ENCODE results near the gene ZNF484. TPM values are rescaled to one million over a fixed set of nuclear protein-coding genes. Genes with fewer than 3 reads are reported as not detected.
"Not testable (repeated sequence)": the region's sequence is repeated elsewhere in the genome, so short reads cannot be mapped to it uniquely, and the experiment has no call there.

The ZNF484 gene
- total and polyA plus RNA-seq, 2 donors (not counting 3 experiments of a cell fraction or from before 2014, with no cell fraction given), result 0.88 to 7.2 TPM

DNA sequence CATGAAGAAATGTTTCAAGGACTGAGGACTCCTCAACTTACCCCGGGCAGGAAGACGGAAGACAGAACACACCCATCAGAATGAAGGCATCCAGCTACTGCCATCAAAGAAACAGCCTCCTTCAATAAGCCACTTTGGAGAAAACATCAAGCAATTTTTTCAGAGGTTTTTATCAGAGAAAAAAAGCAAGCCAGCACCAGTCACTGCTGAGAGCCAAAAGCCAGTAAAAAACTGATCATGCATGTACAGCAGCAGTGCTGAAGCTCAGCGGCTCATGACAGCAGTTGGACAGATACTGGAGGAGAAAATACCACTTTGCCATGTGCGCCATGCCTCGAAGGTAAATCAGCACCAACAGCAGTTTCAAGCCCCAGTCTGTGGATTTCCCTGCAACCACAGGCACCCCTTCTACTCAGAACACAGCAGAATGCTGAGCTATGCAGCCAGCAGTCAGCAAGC lies 10.1 kb upstream of the ZNF484 start:
- H3K4me1 ChIP-seq (ENCODE audit: control insufficient read depth, extremely low read depth, insufficient read depth, low read length), result no peaks in the 10 kb centered on the region
- ChIA-PET CTCF (no interaction called here), POLR2A (no interaction called here)
- no peak overlapping the region for H3K27ac ChIP-seq (ENCODE audit: insufficient read depth, low read depth, low read length)
- no peaks in the 10 kb centered on the region for H3K79me2 ChIP-seq (ENCODE audit: control insufficient read depth, insufficient read depth, low read length)
- no peaks in the 10 kb centered on the region for H3K9me3 ChIP-seq (replicated peaks; ENCODE audit: control insufficient read depth, insufficient read depth, low read length)
- H3K9me1 ChIP-seq (replicated peaks; ENCODE audit: control insufficient read depth, extremely low read depth, insufficient read depth, low read length), result no peaks in the 10 kb centered on the region
- H3K4me2 ChIP-seq (ENCODE audit: insufficient read depth, low read length), result no peak overlapping the region
- H3K27me3 ChIP-seq (ENCODE audit: control insufficient read depth in 2 of 2, insufficient read depth in 2 of 2, low read length in 2 of 2), result peaks cover 0 to 2% of the 10 kb centered on the region in 2 experiments
- H3K4me3 ChIP-seq (replicated peaks in 1 of 3; ENCODE audit: insufficient read depth in 1 of 3, low read depth in 1 of 3, low read length in 3 of 3), result no peak overlapping the region
- no peak for DNase-seq (ENCODE audit: low read depth, low spot score)
- intact Hi-C loops (cut with micrococcal nuclease), result no loop called here
- no peak overlapping the region for H2AFZ ChIP-seq (ENCODE audit: low read depth, low read length)
- no peak overlapping the region for H3K9ac ChIP-seq (replicated peaks; ENCODE audit: extremely low read depth, insufficient read depth, low read length)
- no peak for TF ChIP-seq MYC (IDR thresholded peaks at IDR 0.05; ENCODE audit: low read depth, low read length)
- BruUV-seq (replicated peaks), result no TSS peak
- H4K20me1 ChIP-seq (replicated peaks; ENCODE audit: control insufficient read depth, extremely low read depth, insufficient read depth, low read length), result no peaks in the 10 kb centered on the region
- no peak for FAIRE-seq
- dilution Hi-C loops (cut with MboI; ENCODE audit: extremely low pct_ligation_motif_present, low sequenced_read_pairs), result no loop called here
- H3K36me3 ChIP-seq (ENCODE audit: control insufficient read depth in 2 of 2, extremely low read depth in 1 of 2, insufficient read depth in 2 of 2, low read length in 2 of 2), result no peaks in the 10 kb centered on the region

DNA sequence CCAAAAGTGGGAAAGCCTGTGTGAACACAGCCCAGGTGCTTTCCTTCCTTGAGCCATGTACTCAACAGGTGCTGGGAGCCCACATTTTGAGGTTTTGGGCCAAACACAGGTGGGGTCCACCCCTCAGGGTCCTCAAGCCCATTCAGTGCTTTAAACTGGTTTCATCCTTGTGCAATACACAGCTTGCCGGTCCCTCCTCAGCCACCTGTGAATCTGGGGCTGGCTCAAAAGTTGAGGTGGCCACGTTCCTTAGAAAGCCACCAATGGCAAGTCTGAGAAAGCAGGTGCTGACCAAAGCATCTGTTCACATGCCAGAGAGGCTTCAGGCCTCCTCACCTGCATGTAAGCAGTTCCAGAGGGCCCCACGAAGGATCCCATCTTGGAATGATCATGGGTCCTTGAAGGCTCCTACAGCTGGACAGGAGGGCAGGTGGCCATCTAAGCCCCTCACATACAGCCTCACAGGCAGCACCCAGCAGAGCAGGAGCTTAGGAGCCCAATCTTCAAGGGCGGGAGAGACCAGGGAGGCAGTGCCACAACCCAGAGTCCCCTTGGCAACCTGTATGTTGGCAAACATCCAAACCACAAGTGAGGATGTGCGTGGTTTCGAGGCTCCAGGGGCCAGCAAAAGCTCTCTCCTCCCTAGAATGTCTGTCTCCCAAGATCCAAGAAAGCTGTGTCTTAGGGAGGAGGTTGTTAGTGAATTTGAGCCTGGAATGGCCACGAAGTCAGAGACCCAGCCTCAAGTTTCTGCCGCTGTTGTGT lies 9.2 kb upstream of the ZNF484 start:
- H3K4me3 ChIP-seq (replicated peaks in 1 of 3; ENCODE audit: insufficient read depth in 1 of 3, low read depth in 1 of 3, low read length in 3 of 3); H3K9me1 ChIP-seq (replicated peaks; ENCODE audit: control insufficient read depth, extremely low read depth, insufficient read depth, low read length); H3K79me2 ChIP-seq (ENCODE audit: control insufficient read depth, insufficient read depth, low read length); H3K9ac ChIP-seq (replicated peaks; ENCODE audit: extremely low read depth, insufficient read depth, low read length); H2AFZ ChIP-seq (ENCODE audit: low read depth, low read length); H3K4me1 ChIP-seq (ENCODE audit: control insufficient read depth, extremely low read depth, insufficient read depth, low read length); H4K20me1 ChIP-seq (replicated peaks; ENCODE audit: control insufficient read depth, extremely low read depth, insufficient read depth, low read length); H3K27me3 ChIP-seq (ENCODE audit: control insufficient read depth in 2 of 2, insufficient read depth in 2 of 2, low read length in 2 of 2); FAIRE-seq; H3K27ac ChIP-seq (ENCODE audit: insufficient read depth, low read depth, low read length); POLR2A ChIA-PET; dilution Hi-C loops (cut with MboI; ENCODE audit: extremely low pct_ligation_motif_present, low sequenced_read_pairs); CTCF ChIA-PET; H3K9me3 ChIP-seq (replicated peaks; ENCODE audit: control insufficient read depth, insufficient read depth, low read length); H3K4me2 ChIP-seq (ENCODE audit: insufficient read depth, low read length); H3K36me3 ChIP-seq (ENCODE audit: control insufficient read depth in 2 of 2, extremely low read depth in 1 of 2, insufficient read depth in 2 of 2, low read length in 2 of 2); intact Hi-C loops (cut with micrococcal nuclease); DNase-seq (ENCODE audit: low read depth, low spot score); BruUV-seq (replicated peaks): not testable (repeated sequence)

DNA sequence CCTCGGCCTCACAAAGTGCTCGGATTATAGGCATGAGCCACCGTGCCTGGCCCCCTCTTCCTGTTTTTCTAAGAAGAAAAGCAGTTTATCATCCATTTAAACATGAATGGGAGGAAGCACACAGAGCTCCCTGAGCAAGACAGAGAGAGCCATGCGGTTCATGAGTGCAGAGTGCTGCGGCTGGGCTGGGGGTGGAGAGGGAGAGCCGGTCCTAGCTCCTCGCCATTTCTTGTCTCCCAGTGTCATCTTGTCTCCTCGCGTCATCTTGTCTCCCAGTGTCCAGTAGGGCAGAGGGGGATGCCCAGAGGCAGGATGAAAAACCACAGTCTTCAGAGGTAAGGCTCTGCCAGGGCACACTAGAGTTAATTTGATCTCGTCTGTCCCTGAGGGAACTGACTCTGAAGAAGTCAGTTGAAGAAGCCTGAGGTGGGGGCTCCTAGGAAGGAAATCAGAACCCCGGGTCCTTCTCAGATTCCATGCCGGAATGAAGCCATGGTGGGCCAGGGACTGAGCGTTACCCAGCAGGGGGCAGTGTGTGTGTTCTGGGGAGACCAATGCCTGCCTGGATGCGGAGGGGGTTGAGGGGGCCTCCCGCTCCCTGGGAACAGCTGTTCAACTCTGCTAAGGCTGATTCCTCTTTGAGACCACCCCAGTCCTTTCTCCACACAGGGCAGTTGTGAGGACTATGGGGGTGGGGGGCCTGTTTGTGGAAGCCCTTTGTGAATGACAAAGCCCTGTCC lies 6.0 kb upstream of the ZNF484 start:
- DNase-seq (ENCODE audit: low read depth, low spot score); FAIRE-seq; H3K27me3 ChIP-seq (ENCODE audit: control insufficient read depth in 2 of 2, insufficient read depth in 2 of 2, low read length in 2 of 2); intact Hi-C loops (cut with micrococcal nuclease); H3K9me1 ChIP-seq (replicated peaks; ENCODE audit: control insufficient read depth, extremely low read depth, insufficient read depth, low read length); H3K9ac ChIP-seq (replicated peaks; ENCODE audit: extremely low read depth, insufficient read depth, low read length); H3K79me2 ChIP-seq (ENCODE audit: control insufficient read depth, insufficient read depth, low read length); H3K4me3 ChIP-seq (replicated peaks in 1 of 3; ENCODE audit: insufficient read depth in 1 of 3, low read depth in 1 of 3, low read length in 3 of 3); H3K9me3 ChIP-seq (replicated peaks; ENCODE audit: control insufficient read depth, insufficient read depth, low read length); BruUV-seq (replicated peaks); H4K20me1 ChIP-seq (replicated peaks; ENCODE audit: control insufficient read depth, extremely low read depth, insufficient read depth, low read length); CTCF ChIA-PET; H3K4me1 ChIP-seq (ENCODE audit: control insufficient read depth, extremely low read depth, insufficient read depth, low read length); POLR2A ChIA-PET; dilution Hi-C loops (cut with MboI; ENCODE audit: extremely low pct_ligation_motif_present, low sequenced_read_pairs); H3K27ac ChIP-seq (ENCODE audit: insufficient read depth, low read depth, low read length); H3K4me2 ChIP-seq (ENCODE audit: insufficient read depth, low read length); H3K36me3 ChIP-seq (ENCODE audit: control insufficient read depth in 2 of 2, extremely low read depth in 1 of 2, insufficient read depth in 2 of 2, low read length in 2 of 2): not testable (repeated sequence)
- H2AFZ ChIP-seq (ENCODE audit: low read depth, low read length), result peak overlapping the region; percentile 41
